Upper lobe of left lung (tissue), 6 donors: Measurements from ENCODE around the gene AEBP2. TPM values are rescaled to one million over a fixed set of nuclear protein-coding genes. Genes with fewer than 3 reads are reported as not detected.
A peak's percentile ranks its signal among the peaks of the same experiment; 100 is the strongest.

Experiments
- ATAC-seq, 2 donors: fragments of 200-7000 bp; cut with Tn5 transposase; one replicate each; pipeline ENCODE4 v1.9.1; 2022; ENCODE audit warnings: mild to moderate bottlenecking in 2 of 2, moderate library complexity in 2 of 2; ENCODE audit not compliant: low FRiP score in 2 of 2
- DNase-seq, 2 donors: peaks; one replicate each; pipeline ENCODE4 v3.0.0-alpha.2; 2019 to 2020
- H3K27ac ChIP-seq, 4 donors: fragments of 200-600 bp; sonication (generic); one replicate each; pipeline ENCODE4 v1.5.1; 2016 to 2019
- H3K27me3 ChIP-seq, 4 donors: fragments of 200-600 bp; sonication (generic); one replicate each; pipeline ENCODE4 v1.5.1; 2017 to 2019
- H3K36me3 ChIP-seq, 4 donors: fragments of 200-600 bp; sonication (generic); one replicate each; pipeline ENCODE4 v1.5.1; 2016 to 2019
- H3K4me1 ChIP-seq, 4 donors: fragments of 200-600 bp; sonication (generic); one replicate each; pipeline ENCODE4 v1.5.1; 2018 to 2019
- H3K4me3 ChIP-seq, 4 donors: fragments of 200-600 bp; sonication (generic); one replicate each; pipeline ENCODE4 v1.5.1; 2017 to 2019; ENCODE audit warnings: mild to moderate bottlenecking in 2 of 4, moderate library complexity in 1 of 4
- H3K9me3 ChIP-seq, 4 donors: fragments of 200-600 bp; sonication (generic); one replicate each; pipeline ENCODE4 v1.5.1; 2018 to 2019
- CTCF ChIP-seq, 6 experiments: fragments of 450-650 bp in 4 of 6; fragments of 200-600 bp in 2 of 6; sonication (generic) in 2 of 6; IDR thresholded peaks; one replicate each; pipeline ENCODE4 v1.5.1; 2016 to 2019; ENCODE audit warnings: antibody characterized with exemption in 6 of 6
- EP300 ChIP-seq, 4 donors: sonication (generic); formaldehyde crosslinking; IDR thresholded peaks; one replicate each; pipeline ENCODE4 v1.5.1; 2017; ENCODE audit warnings: antibody characterized with exemption in 4 of 4, control low read depth in 2 of 4
- POLR2A ChIP-seq, 4 donors: fragments of 450-650 bp; IDR thresholded peaks; one replicate each; pipeline ENCODE4 v1.5.1; 2016 to 2017; ENCODE audit warnings: antibody characterized with exemption in 4 of 4, mild to moderate bottlenecking in 2 of 4
- POLR2AphosphoS5 ChIP-seq, 2 donors: sonication (generic); formaldehyde crosslinking; IDR thresholded peaks; one replicate each; pipeline ENCODE4 v1.5.1; 2017; ENCODE audit warnings: antibody characterized with exemption in 2 of 2
- WGBS, 2 donors: methylation state at CpG; one replicate each; pipeline ENCODE4 v1.1.5; 2017 to 2018; 5-methylcytosine and 5-hydroxymethylcytosine counted together
- total RNA-seq, 6 donors: library from RNA; depleted of rRNA in 4 of 6; stranded (reverse); fragments of >200 nt in 4 of 6; gene quantifications; one replicate each; pipeline versions ENCODE4 v1.1.0 to v1.2.1, GENCODE V29; 2016 to 2021
- donor health status: DM: no; HTN: no; CAD: no; lungs with moderate emphysema.
- donor health status: DM: no; HTN: yes; CAD: no; lungs with severe emphysema.

AEBP2 gene
- total RNA-seq, 6 donors from 2014 or later, result 27.7 to 73.9 (median 40.6) TPM

- H3K27me3 ChIP-seq, result no peaks in the 10 kb centered on the region
- peaks cover 0 to 9% (median 0%) of the 10 kb centered on the region in 4 donors for H3K36me3 ChIP-seq
- no peak overlapping the region for H3K4me3 ChIP-seq
- peaks cover 0 to 10% (median 8%) of the 10 kb centered on the region in 4 donors for H3K9me3 ChIP-seq
- ATAC-seq (peak; percentile 65 to 72), DNase-seq (peak in 1 of 2 donors; percentile 26)
- TF ChIP-seq POLR2AphosphoS5 (IDR thresholded peaks at IDR 0.05), result no peak
- TF ChIP-seq POLR2A (IDR thresholded peaks at IDR 0.05), result no peak
- TF ChIP-seq EP300 (IDR thresholded peaks at IDR 0.05), result no peak
- TF ChIP-seq CTCF (IDR thresholded peaks at IDR 0.05), result no peak
- WGBS, 2 donors, result 77 to 88% methylated on average over 9 of the region's 9 CpGs
- H3K27ac ChIP-seq, result peak overlapping the region in 1 of 4 donors; percentile 2
- peaks cover 0 to 13% (median 11%) of the 10 kb centered on the region in 4 donors for H3K4me1 ChIP-seq
Measured at GRCh38 chr12:19482551-19483109, 43.3 kb downstream of the AEBP2 start.

- no peak for ATAC-seq
- Histone ChIP-seq H3K36me3 (peaks cover 0 to 5% (median 0%) of the 10 kb centered on the region in 4 donors), H3K4me1 (peaks cover 0 to 13% (median 11%) of the 10 kb centered on the region in 4 donors), H3K27me3 (no peaks in the 10 kb centered on the region), H3K27ac (no peak overlapping the region), H3K9me3 (peaks cover 0 to 10% (median 8%) of the 10 kb centered on the region in 4 donors), H3K4me3 (no peak overlapping the region)
- WGBS, 2 donors, result 83 to 85% methylated on average over 4 of the region's 4 CpGs
- TF ChIP-seq POLR2A (IDR thresholded peaks at IDR 0.05) (no peak), POLR2AphosphoS5 (IDR thresholded peaks at IDR 0.05) (no peak), CTCF (IDR thresholded peaks at IDR 0.05) (no peak), EP300 (IDR thresholded peaks at IDR 0.05) (no peak)
- DNase-seq, result no peak
Measured at GRCh38 chr12:19483727-19484126, 44.4 kb downstream of the AEBP2 start.

- WGBS, 2 donors, result 71 to 78% methylated on average over 3 of the region's 3 CpGs
- ATAC-seq (no peak), DNase-seq (no peak)
- Histone ChIP-seq H3K4me3 (no peak overlapping the region), H3K27me3 (no peaks in the 10 kb centered on the region), H3K4me1 (peaks cover 0 to 13% (median 11%) of the 10 kb centered on the region in 4 donors), H3K36me3 (no peaks in the 10 kb centered on the region), H3K27ac (no peak overlapping the region), H3K9me3 (peaks cover 0 to 10% (median 8%) of the 10 kb centered on the region in 4 donors)
- no peak for TF ChIP-seq POLR2AphosphoS5 (IDR thresholded peaks at IDR 0.05)
- TF ChIP-seq POLR2A (IDR thresholded peaks at IDR 0.05), result no peak
- no peak for TF ChIP-seq EP300 (IDR thresholded peaks at IDR 0.05)
- TF ChIP-seq CTCF (IDR thresholded peaks at IDR 0.05), result no peak
Measured at GRCh38 chr12:19484738-19485137, 45.4 kb downstream of the AEBP2 start.

GRCh38 chr12:19485240-19485639 lies 45.9 kb downstream of the AEBP2 start:
- Histone ChIP-seq H3K27ac (no peak overlapping the region), H3K9me3 (peaks cover 0 to 6% (median 4%) of the 10 kb centered on the region in 4 donors), H3K4me3 (no peak overlapping the region), H3K27me3 (no peaks in the 10 kb centered on the region), H3K4me1 (peaks cover 2 to 13% (median 11%) of the 10 kb centered on the region in 4 donors), H3K36me3 (no peaks in the 10 kb centered on the region)
- TF ChIP-seq POLR2A (IDR thresholded peaks at IDR 0.05), result no peak
- no peak for TF ChIP-seq POLR2AphosphoS5 (IDR thresholded peaks at IDR 0.05)
- no peak for TF ChIP-seq CTCF (IDR thresholded peaks at IDR 0.05)
- no peak for TF ChIP-seq EP300 (IDR thresholded peaks at IDR 0.05)
- DNase-seq, result peak in 1 of 2 donors; percentile 25
- WGBS, 2 donors, result 58 to 66% methylated on average over 6 of the region's 6 CpGs
- ATAC-seq, result peak in 1 of 2 donors; percentile 15

- Histone ChIP-seq H3K27ac (no peak overlapping the region), H3K4me3 (no peak overlapping the region)
Measured at GRCh38 chr12:19489168-19489567, 49.9 kb downstream of the AEBP2 start.

More at GRCh38 chr12:19489168-19489567, 49.9 kb downstream of the AEBP2 start:
- peaks cover 0 to 3% (median under 1%) of the 10 kb centered on the region in 4 donors for H3K36me3 ChIP-seq
- TF ChIP-seq CTCF (IDR thresholded peaks at IDR 0.05) (no peak), POLR2A (IDR thresholded peaks at IDR 0.05) (no peak), EP300 (IDR thresholded peaks at IDR 0.05) (no peak), POLR2AphosphoS5 (IDR thresholded peaks at IDR 0.05) (no peak)
- peaks cover 0 to 4% (median 4%) of the 10 kb centered on the region in 4 donors for H3K4me1 ChIP-seq
- no peak for DNase-seq
- no peaks in the 10 kb centered on the region for H3K27me3 ChIP-seq
- 95 to 97% methylated on average over 4 of the region's 4 CpGs for WGBS, 2 donors
- no peak for ATAC-seq
- H3K9me3 ChIP-seq, result no peaks in the 10 kb centered on the region
